HG02885 (cell line): ENCODE measurements around the gene OMA1.
"Not testable (repeated sequence)": the region's sequence is repeated elsewhere in the genome, so short reads cannot be mapped to it uniquely, and the experiment has no call there.

Experiments used
- ATAC-seq: cut with Tn5 transposase; IDR thresholded peaks from one replicate; pipeline ENCODE4 v1.9.1; 2021; ENCODE audit warnings: mild to moderate bottlenecking; ENCODE audit not compliant: unreplicated experiment, poor library complexity

The OMA1 gene

GRCh38 chr1:58546520-58547308, at the start of gene OMA1:
Gene OMA1, minus strand, starts transcription at chr1:58546726. Its CDS starts 7,432 bp downstream, at chr1:58539294.
- ATAC-seq = peak; percentile 97

GRCh38 chr1:58594546-58594945, 48.0 kb upstream of the OMA1 start:
- no peak for ATAC-seq

- no peak for ATAC-seq
Measured at GRCh38 chr1:58592522-58593134, 46.1 kb upstream of the OMA1 start.

- no peak for ATAC-seq
Measured at GRCh38 chr1:58591806-58592205, 45.3 kb upstream of the OMA1 start.

- ATAC-seq = no peak
Measured at GRCh38 chr1:58590019-58590418, 43.5 kb upstream of the OMA1 start.

- ATAC-seq = no peak
Measured at GRCh38 chr1:58588396-58588795, 41.9 kb upstream of the OMA1 start.

GRCh38 chr1:58587667-58588066, 41.1 kb upstream of the OMA1 start:
- no peak for ATAC-seq

GRCh38 chr1:58586271-58586670, 39.7 kb upstream of the OMA1 start:
- no peak for ATAC-seq

- ATAC-seq = no peak
Measured at GRCh38 chr1:58585581-58586151, 39.1 kb upstream of the OMA1 start.

GRCh38 chr1:58585166-58585565, 38.6 kb upstream of the OMA1 start:
- no peak for ATAC-seq

GRCh38 chr1:58584082-58584895, 37.8 kb upstream of the OMA1 start:
- ATAC-seq = peak; percentile 80

GRCh38 chr1:58583496-58583895, 37.0 kb upstream of the OMA1 start:
- ATAC-seq = no peak

GRCh38 chr1:58582143-58582542, 35.6 kb upstream of the OMA1 start:
- ATAC-seq = not testable (repeated sequence)

GRCh38 chr1:58581641-58582040, 35.1 kb upstream of the OMA1 start:
- ATAC-seq = no peak

GRCh38 chr1:58580186-58580585, 33.7 kb upstream of the OMA1 start:
- no peak for ATAC-seq

GRCh38 chr1:58577654-58578030, 31.1 kb upstream of the OMA1 start:
- no peak for ATAC-seq

GRCh38 chr1:58576727-58577653, 30.5 kb upstream of the OMA1 start, which contains the start of gene TACSTD2:
Gene TACSTD2, minus strand, starts transcription at chr1:58577252. Its CDS starts 96 bp downstream, at chr1:58577156.
- no peak for ATAC-seq

- ATAC-seq = no peak
Measured at GRCh38 chr1:58576325-58576726, 29.8 kb upstream of the OMA1 start.

GRCh38 chr1:58575551-58576324, 29.2 kb upstream of the OMA1 start:
- ATAC-seq = no peak
